Transverse colon (tissue), 1 donor: ENCODE data around the gene C4orf51.

Source experiments
- EP300 ChIP-seq: sonication (generic); formaldehyde crosslinking; IDR thresholded peaks from one replicate; pipeline ENCODE4 v1.6.1; 2017; ENCODE audit warnings: antibody characterized with exemption, low read depth
- POLR2A ChIP-seq: fragments of 450-650 bp; IDR thresholded peaks from one replicate; pipeline ENCODE4 v1.6.1; 2016; ENCODE audit warnings: antibody characterized with exemption, mild to moderate bottlenecking, moderate library complexity

DNA sequence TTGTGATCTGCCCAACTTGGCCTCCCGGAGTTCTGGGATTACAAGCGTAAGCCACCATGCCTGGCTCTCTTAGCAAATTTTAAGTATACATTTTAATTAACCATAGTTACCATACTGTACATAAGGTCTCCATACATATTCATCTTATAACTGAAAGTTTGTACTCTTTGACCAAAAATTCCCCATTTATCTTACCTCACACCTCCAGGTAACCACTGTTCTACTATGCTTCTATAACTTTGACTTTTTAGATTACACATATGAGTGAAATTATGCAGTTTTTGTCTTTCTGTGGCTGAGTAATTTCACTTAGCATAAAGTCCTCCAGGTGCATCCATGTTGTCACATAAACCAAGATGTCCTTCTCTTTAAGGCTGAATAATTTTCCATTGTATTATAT is 17.4 kb downstream of the C4orf51 start:
- TF ChIP-seq EP300 (no peak), POLR2A (no peak)
